ENCODE data around the gene SORCS2. TPM values are rescaled to one million over a fixed set of nuclear protein-coding genes. Genes with fewer than 3 reads are reported as not detected.

Gene SORCS2
- total and polyA plus RNA-seq, 12 donors = 0.67 to 15.5 (median 1.3) TPM

DNA sequence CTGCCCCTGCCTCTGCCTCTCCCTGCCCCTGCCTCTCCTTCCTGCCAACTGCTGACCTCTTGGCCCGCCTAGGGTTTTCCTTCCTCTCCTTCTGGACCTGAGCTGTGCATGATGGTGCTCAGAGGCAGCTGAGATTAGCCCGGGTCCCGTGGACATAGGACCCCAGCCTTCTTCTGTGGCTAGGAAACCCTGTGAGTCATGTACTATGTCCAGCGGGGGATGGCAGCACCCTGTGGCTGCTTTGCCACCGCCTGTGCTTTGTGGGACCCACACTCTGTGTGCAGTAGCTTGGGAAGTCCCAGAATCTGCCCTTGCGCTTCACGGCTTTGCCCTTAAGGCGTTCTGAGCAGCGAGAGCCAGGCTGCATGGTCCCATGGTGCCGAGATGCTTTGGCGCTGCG, 347.9 kb downstream of the SORCS2 start:
- no peaks in the 10 kb centered on the region for H3K4me1 ChIP-seq (replicated peaks in 1 of 2)
- WGBS, 4 donors = 72 to 93% (median 84%) methylated on average over 3 to 12 of the region's 12 CpGs
- intact Hi-C loops (cut with DNase I) = no loop called here
- TF ChIP-seq, protein P1, sequence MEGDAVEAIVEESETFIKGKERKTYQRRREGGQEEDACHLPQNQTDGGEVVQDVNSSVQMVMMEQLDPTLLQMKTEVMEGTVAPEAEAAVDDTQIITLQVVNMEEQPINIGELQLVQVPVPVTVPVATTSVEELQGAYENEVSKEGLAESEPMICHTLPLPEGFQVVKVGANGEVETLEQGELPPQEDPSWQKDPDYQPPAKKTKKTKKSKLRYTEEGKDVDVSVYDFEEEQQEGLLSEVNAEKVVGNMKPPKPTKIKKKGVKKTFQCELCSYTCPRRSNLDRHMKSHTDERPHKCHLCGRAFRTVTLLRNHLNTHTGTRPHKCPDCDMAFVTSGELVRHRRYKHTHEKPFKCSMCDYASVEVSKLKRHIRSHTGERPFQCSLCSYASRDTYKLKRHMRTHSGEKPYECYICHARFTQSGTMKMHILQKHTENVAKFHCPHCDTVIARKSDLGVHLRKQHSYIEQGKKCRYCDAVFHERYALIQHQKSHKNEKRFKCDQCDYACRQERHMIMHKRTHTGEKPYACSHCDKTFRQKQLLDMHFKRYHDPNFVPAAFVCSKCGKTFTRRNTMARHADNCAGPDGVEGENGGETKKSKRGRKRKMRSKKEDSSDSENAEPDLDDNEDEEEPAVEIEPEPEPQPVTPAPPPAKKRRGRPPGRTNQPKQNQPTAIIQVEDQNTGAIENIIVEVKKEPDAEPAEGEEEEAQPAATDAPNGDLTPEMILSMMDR (IDR thresholded peaks at IDR 0.05) = no peak
- TF ChIP-seq POLR2A (IDR thresholded peaks at IDR 0.05) = no peak
- no peak overlapping the region for H3K27ac ChIP-seq
- no peak for DNase-seq
- no peaks in the 10 kb centered on the region for H3K27me3 ChIP-seq
- H3K36me3 ChIP-seq (replicated peaks in 1 of 2) = no peaks in the 10 kb centered on the region
- H3K4me3 ChIP-seq = no peak overlapping the region
- H3K9me3 ChIP-seq (replicated peaks in 1 of 3) = no peaks in the 10 kb centered on the region

DNA sequence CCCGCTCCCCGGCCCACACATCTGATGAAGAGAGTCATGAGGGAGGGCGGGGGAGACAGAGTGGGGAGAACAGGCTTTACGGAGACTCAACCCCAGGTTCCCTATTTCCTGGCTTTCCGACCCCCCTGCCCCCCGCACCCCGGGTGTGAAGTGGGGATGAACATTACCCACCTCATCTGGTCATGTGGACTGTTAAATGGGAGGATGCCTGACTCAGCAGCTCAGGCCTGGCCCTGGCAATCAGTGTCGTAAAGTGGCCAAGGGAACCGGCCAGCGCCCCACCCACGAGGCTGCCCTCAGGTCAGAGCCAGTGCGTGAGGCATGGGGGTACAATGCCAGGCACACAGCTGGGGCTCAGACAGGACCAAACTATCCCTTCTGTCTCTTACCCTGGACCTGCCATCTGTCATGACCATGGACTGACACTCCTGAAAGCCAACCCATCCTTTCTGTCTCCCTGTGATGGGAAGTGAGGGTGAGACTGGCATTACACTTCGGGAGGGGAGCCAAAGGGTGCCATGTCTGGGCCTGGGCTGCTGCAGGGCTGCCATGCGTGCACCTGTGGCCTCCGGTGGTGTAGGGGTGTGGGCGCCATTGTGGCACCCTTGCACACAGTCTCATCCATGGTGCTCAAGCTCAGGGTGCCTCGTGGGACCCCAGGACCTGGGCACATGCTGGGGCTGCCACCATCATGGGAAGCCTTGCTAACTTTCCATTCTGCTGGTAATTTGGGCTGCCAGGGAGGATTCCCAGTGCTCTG, 348.5 kb downstream of the SORCS2 start:
- H3K4me1 ChIP-seq (replicated peaks in 1 of 2) = no peaks in the 10 kb centered on the region
- H3K9me3 ChIP-seq (replicated peaks in 1 of 3) = no peaks in the 10 kb centered on the region
- no peaks in the 10 kb centered on the region for H3K27me3 ChIP-seq
- 88 to 91% (median 90%) methylated on average over 13 to 17 of the region's 17 CpGs for WGBS, 4 donors
- H3K27ac ChIP-seq = no peak overlapping the region
- no peaks in the 10 kb centered on the region for H3K36me3 ChIP-seq (replicated peaks in 1 of 2)
- no peak for TF ChIP-seq POLR2A (IDR thresholded peaks at IDR 0.05)
- TF ChIP-seq, protein P1 (IDR thresholded peaks at IDR 0.05) = no peak
- no peak for DNase-seq
- H3K4me3 ChIP-seq = no peak overlapping the region
- intact Hi-C loops (cut with DNase I) = no loop called here

DNA sequence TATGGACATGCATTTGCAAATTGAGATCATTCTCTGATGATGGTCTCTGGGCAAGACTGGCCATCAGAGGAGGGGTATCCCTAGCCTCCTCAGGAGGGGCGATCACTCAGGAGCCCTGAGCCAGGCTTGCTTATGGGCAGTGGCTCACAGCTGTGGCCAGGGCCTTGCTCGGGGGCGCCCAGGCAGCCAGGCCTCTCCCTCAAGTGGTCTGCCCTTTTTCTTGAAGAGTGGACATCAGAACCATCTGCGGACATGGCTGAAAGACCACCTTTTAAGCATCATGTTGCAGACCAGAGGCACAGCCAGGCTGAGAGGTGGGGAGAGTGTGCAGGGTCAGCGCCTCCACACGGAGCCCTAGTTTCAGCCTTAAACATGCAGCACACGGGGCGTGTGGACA, 349.1 kb downstream of the SORCS2 start:
- WGBS, 4 donors = 80 to 88% (median 86%) methylated on average over 7 to 8 of the region's 8 CpGs
- H3K9me3 ChIP-seq (replicated peaks in 1 of 3) = no peaks in the 10 kb centered on the region
- no peak for DNase-seq
- intact Hi-C loops (cut with DNase I) = no loop called here
- no peaks in the 10 kb centered on the region for H3K27me3 ChIP-seq
- H3K4me1 ChIP-seq (replicated peaks in 1 of 2) = no peaks in the 10 kb centered on the region
- no peak overlapping the region for H3K4me3 ChIP-seq
- no peak overlapping the region for H3K27ac ChIP-seq
- TF ChIP-seq, protein P1 (IDR thresholded peaks at IDR 0.05) = no peak
- no peak for TF ChIP-seq POLR2A (IDR thresholded peaks at IDR 0.05)
- H3K36me3 ChIP-seq (replicated peaks in 1 of 2) = no peaks in the 10 kb centered on the region

DNA sequence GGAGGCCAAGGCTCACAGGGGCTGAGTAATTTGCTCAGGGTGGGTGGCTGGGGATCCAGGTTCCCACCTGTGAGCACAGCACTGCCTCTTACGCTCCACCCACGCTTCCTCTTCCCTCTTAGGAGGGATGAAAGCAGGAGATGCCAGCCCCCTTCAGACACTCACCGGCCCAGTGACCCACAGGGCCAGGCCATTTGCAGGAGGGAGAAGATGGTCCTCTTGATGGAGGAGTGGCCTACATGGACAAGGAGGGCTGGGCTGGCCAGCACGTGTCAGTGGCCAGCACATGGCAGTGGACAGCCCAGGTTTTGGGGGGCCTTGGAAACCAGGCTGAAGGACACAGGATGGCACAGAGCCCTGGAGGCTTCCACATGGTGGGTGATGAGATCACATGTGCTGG, 350.4 kb downstream of the SORCS2 start:
- DNase-seq = no peak
- H3K4me1 ChIP-seq (replicated peaks in 1 of 2) = no peaks in the 10 kb centered on the region
- no peak overlapping the region for H3K27ac ChIP-seq
- TF ChIP-seq, protein P1 (IDR thresholded peaks at IDR 0.05) = no peak
- no peak for TF ChIP-seq POLR2A (IDR thresholded peaks at IDR 0.05)
- intact Hi-C loops (cut with DNase I) = no loop called here
- no peaks in the 10 kb centered on the region for H3K27me3 ChIP-seq
- H3K36me3 ChIP-seq (replicated peaks in 1 of 2) = no peaks in the 10 kb centered on the region
- WGBS, 4 donors = 63 to 90% (median 85%) methylated on average over 1 to 4 of the region's 4 CpGs
- no peak overlapping the region for H3K4me3 ChIP-seq
- no peaks in the 10 kb centered on the region for H3K9me3 ChIP-seq (replicated peaks in 1 of 3)
